Stimulated activated CD8-positive, alpha-beta memory T cell treated with anti-CD3 and anti-CD28 coated beads, Interleukin-4, amount 100 ng/mL, for 4 hours (primary cell): ENCODE results near the gene VOPP1.

Source experiments
- DNase-seq, 2 donors: peaks; one replicate each; pipeline ENCODE4 v3.0.0-alpha.2; 2020; ENCODE audit warnings: low read depth in 2 of 2, low spot score in 1 of 2

Gene VOPP1

DNA sequence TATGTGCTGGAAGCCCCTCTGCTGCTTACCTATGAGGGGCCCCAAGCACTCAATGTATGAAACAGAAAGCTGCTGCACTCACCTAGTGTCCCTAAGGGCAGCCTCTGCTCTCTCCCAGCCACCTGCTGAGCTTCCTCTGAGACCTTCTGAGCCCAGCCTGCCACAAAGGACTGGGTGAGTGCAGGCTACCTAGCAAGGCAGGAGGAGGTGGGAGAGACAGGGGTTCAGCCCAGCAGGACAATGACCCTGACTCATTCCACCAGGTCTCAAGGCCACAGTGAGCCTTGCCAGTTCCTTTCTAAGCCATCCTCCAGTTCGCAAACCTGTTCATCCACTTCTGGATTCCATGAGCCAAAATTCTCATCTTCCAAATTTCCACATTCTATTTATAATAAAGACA is 16.3 kb downstream of the VOPP1 start:
- no peak for DNase-seq

DNA sequence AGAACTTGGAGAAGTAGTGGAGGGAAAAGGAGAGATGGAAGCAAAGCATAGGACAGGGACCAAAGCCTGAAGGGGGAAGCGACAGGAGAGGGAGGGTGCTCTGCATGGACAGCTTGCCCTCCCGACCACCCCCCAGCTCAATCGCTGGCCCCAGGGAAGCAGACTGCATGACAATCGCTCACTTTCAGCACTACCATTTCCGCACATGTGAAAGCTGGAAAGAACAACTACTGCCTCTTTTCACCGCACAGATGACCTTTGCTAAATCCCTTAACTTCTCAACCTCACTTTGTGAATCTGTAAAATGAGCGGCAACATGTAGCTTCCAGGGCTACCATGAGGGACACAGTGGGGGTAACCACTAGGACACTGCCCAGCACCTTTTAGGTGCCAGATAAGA is 17.1 kb downstream of the VOPP1 start:
- no peak for DNase-seq

DNA sequence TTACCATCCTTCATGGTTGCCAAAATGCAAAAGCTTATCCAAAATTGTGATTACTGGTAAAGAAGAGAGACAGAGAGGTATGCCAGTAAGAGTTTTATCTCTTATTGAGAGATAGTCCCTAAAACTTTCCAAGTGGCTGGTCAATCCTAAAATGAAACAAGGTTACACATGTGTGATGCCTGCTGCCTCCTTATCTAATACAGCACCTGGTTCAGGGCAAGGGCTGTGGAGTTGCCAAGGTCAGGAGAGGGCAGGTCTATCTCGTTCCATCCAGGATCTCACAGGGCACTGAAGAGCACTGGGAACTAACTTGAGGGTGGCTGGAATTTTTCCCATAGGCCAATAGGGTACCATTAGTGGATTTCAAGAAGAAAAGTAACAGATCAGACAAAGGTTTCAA is 18.3 kb downstream of the VOPP1 start:
- no peak for DNase-seq

DNA sequence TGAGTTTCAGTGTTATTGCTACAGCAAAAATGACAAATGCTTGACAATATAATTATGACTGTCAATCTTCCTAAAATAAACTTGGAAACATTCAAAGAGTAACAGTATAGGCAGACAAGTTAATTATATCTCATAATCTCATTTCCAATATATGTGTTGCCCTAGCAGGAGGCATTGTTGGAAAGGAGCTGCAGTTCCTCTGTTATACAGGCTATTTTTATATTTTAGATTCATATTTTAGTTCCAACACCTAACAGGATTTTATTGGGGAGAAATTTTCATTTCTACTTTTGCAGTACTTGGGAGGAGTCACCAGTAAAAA is 19.3 kb downstream of the VOPP1 start:
- DNase-seq: no peak

DNA sequence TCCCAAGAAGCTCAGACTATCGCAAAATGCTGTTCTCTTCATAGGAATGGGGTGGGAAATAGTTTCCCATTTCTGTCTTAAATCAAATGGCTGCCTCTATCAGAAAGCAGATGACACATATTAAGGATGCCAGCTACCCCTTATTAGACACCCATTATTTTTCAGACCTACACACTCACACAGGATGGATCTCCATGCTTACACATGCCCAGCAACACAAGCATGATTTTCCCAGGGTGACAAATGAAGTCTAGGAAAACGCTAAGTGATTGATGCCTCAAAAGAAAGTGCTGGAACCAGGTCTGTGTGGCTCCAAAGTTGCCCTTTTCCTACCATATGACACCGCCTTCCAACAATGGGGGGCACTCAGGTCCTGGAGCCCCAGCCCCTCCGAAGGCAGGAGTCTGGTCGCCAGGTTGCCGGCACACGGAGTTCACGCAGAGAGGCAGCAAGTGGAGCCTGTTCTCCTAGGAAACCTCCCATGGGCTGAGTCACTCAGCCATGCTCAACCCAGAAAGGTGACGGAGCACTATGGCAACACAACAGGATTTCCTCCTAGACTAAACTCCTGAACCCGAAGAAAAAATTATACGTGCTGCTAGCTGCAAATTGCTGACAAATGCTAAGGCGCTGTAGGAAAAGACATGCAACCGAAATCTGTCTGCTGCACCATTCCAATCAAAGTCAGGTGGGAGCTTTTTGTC is 19.8 kb downstream of the VOPP1 start:
- DNase-seq: no peak

DNA sequence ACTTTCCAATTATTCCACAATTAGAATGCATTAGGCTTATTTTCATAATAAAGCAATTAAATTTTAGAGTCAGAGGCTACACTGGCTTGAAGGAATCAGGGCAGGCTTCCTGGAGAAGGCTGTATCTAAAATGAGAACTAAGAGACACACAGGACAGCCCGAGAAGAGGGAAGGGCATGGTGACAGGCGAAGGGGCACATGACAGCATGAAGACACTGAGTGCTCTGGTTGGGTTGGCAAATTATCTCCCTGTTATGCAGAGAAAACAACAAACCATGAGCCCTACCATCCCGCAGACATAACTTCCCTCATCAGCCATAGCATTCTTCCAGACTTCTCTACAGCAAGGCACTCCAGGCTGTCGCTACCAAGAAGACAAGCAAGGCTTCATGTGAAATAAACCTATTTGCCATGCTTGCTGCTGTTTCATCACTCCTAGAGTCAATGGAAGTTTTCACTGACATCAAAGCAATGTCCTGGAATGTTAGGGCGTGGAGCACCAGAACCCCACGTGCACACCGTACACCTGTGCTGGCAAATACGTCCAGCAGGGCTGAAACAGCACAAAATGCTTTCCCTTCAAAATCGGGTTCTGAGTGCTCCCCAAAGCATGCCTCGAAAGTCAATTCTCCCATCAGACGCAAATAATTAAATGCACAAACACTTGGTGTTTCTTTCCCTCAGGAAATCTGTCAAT is 21.3 kb downstream of the VOPP1 start:
- no peak for DNase-seq

DNA sequence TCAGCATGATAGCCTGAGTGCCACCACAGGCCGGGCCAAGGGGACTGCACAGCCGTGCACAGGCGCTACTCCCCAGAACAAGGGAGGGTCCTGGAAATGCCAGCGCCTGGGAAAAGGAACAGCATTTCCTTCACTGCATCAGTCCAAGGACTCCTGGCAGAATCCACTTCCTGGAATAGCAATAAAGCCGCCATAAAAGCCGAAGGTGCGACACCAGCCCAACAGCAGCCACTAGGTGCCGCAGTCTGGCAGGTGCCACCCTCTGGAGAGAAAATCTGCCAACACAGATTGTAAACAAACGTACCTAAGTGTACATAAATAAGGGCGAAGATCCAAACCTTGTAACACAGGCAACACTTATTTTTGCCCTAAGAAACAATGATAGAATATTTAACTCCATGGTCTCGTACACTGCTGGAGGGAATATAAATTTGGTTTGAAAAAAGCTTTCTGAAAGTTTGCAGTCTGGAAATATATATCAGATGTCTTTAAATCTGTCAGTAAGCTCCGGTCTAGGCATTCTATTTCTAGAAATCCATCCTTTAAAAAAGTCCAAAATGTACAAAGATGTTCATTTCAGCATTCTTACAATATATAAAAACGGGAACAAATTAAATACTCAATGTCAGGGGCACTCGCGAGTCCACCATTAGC is 22.2 kb downstream of the VOPP1 start:
- no peak for DNase-seq

DNA sequence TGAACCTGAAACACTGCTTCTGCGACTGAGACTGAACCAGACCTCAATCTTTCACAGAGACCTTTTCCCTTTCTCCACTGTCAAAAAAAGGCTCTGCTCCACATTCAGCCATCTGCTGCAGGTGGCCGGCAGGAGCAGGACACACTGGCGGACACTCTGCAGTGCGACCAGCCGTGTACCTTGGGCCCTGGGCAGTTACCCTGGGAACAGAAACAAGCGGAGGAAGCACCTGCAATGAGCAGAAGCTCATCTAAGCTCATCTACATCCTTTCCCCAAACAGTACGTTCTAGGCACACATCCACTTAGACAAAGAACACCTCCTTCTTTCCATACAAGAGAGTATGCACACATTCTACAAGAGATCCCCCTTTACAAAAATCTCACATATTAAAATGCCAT is 22.8 kb downstream of the VOPP1 start:
- DNase-seq: no peak

DNA sequence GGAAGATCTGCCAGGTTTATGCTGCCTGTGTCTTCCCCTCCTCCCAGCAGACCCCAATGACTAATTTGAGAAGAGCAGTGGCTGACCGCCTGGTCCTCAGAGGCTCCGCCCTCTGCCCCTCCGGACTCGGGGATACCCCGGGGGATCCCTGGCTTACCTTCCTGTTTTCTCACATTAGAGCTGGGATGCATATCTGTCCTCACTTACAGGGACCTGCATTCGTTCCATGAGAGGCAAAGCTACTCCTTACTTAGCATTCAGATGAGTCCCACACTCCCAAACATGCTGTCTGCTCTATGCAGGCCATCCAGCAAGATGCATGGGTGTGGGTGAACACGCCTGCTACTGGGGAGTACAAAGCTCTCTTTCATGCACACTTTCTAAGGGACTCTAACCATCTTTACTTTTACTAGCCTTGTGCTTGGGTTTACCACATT is 24.0 kb downstream of the VOPP1 start:
- no peak for DNase-seq

DNA sequence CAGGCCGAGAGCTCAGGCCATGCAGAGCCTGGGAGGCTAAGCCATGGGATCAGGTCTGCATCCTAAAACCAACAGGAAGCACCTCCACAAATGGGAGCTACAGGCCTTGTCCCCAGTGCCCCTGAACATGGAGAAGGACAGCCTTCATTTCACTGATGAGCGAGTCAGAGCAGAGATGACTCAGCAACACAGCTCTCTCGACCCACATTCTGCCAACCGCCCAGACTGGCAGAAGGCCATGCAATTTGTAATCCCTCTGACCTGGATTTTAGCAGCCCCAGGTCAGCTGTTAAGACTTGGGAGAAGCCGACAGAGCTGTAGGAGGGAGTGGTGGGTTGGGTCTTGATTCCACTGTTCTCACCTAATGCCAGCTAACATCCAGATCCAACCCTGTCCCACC is 25.5 kb downstream of the VOPP1 start:
- DNase-seq: no peak

DNA sequence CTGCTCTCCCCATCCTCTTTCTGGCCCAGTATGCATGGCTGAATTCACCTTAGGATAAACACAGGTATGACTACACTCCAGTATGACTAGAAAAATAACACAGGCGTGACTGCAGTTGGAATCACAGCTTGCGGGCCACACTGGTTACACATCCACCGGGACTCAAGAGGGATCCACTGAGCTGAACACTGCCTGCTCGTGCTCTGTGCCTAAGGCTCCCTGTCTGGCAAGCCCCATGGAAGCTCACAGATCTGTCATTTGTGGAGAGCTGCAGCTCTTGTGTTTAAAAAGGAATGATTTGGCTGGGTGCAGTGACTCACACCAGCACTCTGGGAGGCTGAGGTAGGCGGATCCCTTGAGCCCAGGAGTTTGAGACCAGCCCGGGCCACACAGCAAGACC is 26.8 kb downstream of the VOPP1 start:
- no peak for DNase-seq

DNA sequence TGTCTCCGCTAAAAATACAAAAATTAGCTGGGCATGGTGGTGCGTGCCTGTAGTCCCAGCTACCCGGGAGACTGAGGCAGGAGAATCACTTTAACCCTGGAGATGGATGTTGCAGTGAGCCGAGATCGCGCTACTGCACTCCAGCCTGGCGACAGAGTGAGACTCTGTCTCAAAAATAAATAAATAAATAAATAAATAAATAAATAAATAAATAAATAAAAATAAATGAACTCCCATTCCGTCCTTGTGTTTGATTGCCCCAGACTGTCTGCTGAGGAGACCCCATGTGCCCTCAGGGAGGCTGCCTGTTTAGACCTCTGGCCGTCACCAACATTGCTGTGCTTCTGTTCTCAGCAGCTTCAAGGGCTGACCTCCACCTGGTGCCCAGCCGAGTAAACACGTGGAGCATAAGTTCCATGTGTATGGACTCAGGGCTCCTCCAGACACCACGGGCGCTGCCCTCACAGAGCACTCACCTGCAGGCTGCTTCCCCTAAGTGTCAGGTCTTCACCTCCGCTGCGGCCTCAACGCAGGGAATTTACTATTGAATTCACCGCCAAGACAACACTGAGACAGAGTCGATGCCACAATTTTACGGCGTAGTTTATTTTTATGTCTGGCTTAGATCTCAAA is 32.0 kb downstream of the VOPP1 start:
- DNase-seq: no peak

DNA sequence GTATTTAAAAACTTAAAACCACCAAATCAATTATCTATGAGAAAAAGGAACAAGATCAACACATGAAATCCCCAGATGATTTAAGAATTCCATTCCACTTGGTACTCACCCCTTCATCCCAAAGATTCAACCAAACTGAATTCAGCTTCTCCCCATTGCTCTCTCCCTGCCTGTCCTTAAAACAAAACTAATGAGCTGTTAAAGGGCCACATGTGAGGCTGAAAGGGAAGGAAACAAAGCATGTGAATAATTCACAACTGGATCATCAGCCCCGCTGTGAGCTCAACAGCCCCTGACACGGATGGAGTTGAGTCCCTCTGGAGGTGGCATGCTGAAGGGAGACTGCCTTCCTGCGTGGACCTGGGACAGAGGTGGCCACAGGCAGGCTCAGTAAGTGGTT is 32.9 kb downstream of the VOPP1 start:
- DNase-seq: no peak

DNA sequence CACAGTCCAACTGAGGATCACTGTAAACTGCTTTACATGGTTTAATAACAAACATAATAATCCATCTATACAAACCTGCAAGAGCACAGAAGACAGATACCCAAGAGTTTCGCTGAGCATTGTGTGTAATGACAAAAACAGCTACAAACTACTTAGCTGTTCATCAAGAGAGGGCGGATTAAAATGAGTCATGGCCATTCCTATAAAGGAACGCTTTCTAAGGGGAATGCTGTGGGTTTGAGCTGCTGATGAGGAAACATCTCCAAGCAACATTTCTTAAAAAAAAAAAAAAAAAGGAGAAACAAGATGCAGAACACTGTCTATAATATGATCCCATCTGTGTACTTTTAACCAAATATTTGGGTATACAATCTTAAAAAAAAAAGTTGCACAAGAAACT is 33.8 kb downstream of the VOPP1 start:
- no peak for DNase-seq

DNA sequence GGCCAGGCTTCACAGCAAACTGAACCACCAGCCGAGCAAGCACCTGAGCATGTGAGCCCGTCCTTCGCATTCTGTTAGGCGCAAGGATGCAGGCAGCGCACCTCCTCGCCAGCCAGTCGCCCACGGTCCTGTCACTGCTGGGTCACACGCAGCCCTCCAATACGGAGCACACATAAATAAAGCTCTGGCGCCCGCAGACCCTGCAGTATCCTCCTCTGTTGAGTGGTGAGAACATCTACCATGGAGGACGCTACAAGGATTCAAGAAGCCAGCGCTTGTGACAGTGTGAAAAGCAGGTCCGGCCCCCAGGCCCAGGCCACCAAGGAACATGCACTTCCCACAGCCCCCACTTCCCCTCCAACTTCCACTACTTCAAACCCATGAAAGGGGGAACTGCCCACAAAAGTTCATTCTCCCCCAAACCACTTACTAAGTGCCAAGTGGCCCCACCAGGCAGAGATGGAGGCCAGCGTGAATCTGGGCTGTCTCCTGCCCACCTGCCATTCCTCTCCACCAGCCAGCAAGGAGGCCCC is 34.8 kb downstream of the VOPP1 start:
- DNase-seq: no peak

DNA sequence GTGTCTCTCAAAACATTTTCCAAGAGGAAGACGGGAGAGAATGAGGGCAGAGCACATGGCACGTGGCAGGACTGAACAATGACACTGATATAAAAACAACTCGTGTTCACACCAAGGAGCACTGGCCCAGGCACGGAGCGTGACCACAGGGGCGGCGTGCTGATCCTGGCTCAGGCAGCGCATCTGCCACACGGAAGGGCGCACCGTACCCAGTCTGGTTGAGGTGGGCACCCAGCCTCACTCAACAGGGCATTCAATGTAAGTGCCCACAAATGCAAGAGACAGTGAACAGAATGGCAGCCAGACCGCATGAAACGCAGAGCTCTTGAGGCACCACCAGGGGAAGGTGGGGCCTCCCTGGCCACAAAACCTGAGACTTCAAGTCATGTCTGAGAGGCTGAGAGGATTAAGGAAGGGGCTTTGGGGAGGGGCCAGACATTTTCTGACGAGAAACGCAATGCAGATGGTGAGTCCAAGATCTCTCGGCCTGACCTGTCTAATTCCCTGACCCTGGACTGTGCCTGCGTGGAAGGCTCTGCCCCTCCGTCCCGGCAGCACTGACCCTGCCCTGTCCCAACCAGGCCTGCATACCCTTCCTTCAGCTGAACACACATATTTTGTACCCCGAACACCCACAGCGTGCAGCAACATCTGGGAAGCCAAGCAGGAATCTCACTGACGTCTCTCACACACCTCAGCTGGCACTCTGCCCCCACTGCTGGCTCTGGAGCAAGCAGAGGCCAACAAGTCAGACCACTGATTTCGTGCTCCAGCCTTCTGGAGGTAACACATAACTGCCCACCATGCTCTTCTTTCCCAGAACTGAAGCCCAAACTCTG is 35.5 kb downstream of the VOPP1 start:
- no peak for DNase-seq

DNA sequence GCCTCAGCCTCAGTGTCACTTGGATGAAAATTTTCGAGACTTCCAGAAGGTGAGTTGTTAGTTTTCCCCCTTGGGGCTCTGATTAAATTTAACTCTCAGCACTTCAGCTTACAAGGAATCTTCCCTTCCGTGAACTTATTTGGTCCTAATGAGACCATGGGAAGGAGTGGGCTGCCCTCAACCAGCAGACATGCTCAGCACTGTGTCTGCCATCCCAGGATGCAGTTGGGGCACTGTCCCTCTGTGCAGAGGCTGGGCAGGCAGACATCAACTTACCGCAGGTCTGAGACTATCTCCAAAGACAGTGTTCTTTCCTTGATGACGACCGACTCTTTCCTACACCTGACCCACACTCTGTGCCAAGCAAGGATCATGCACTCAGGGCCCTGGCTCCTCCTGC is 36.7 kb downstream of the VOPP1 start:
- no peak for DNase-seq

DNA sequence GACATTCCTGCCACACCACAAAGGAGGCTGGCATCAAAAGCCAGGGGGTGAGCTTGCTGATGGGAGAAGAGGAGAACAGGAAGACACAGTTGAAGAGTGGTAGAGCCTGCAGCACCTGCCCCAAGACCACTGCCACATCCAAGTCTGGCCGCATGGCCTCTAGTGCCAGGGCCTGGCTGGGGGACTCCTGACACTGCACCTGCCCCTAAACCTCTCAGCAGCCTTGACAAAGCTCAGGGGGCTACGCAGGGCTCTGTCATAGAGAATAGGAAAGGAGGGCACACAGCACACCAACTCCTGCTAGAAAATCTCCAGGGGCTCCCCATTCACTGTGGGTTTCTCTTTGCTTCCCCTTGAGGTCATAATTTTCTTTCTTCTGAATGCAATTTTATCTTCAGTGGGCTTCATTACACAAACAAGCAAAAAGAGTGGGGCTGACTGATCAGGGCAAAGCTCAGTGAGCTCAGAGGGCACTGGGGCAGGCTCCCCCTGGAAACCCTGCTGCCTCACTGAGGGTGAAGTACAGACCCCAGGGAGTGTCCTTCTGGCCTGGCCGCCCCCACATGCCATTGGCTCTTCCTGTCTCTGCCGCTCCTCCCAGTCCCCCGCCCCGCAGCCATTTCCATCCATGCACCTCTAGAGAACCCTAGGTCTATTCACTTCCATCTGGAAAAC is 37.2 kb downstream of the VOPP1 start:
- DNase-seq: no peak

DNA sequence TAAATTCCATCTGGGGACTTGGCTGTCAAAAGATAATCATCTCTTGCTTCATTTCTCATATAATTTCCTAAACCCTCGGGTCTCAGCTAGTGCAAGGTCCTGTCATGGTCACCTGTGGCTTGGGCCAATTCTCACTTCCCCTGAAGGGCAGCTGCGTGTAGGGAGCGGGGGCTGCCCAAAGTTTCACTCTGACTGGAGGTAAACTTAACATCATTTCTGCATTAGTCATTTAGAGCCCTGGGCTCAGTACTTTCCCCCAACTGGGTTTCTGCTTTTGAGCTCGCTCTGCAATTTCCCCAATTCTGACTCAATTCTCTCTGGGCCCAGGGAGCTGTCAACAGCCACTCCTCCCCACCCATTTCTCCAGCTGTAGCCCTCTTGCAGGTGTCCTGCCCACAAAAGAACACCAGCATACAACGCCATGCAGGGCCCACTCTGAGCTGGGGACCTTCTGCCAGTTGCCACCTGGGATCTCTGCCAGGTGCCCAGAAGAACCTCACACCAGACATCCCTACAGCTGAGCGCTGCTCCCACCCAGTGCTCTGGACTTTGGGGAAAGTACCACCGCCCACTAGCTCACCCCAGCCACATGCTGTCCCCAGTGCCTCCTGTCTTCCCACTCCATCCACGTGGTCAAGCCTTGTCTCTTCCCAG is 37.9 kb downstream of the VOPP1 start:
- peak; percentile 24 to 40 for DNase-seq

DNA sequence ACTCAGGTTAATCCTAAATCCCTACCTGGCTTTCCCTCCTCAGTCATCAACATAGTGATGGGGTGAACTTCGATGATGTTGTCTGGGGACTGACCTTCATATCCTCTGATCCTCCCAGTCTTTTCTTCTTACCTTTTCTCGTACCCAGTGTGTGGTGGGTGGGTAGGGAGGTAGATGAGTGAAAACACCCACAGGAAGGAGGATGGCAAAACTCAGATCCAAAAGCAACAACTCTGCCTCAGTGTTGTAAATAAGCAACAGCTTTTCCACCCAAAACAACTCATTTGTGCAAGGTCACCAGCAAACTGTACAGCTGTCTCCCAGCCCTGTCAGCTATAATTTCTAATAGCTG is 38.6 kb downstream of the VOPP1 start:
- no peak for DNase-seq
